K562 (cell line): ENCODE measurements around the gene MT1M. TPM values are rescaled to one million over a fixed set of nuclear protein-coding genes. Genes with fewer than 3 reads are reported as not detected.

ENCODE experiments used
- ATAC-seq: fragments of 200-7000 bp; cut with Tn5 transposase; 3 replicates; pipeline ENCODE4 v1.9.1; 2020; ENCODE audit warnings: moderate library complexity
- BruUV-seq: library from RNA; stranded (reverse); fragments of 400-500 nt; replicated peaks from 2 replicates; lab custom pipeline; 2021; lab: Mats Ljungman, UMichigan
- CTCF ChIA-PET: fragments of 300-600 bp; formaldehyde crosslinking; extraction: SDS; loops from one replicate; lab custom pipeline; 2021; ENCODE audit warnings: low intra/inter-chr PET ratio; lab: Yijun Ruan, JAX
- POLR2A ChIA-PET: fragments of 300-600, 350-650 bp; sonication (Branson Sonifier 250); formaldehyde crosslinking; extraction: SDS; loops from one replicate; lab custom pipeline; 2021; ENCODE audit warnings: antibody characterized with exemption, inconsistent platforms; lab: Yijun Ruan, JAX
- DNase-seq, 4 experiments: peaks; one replicate each; pipeline versions ENCODE4 v3.0.0 to v3.0.0-alpha.2; 2011 to 2018; ENCODE audit warnings: low spot score in 3 of 4, mixed read lengths in 3 of 4; ENCODE audit errors: extremely low read depth in 1 of 4
- FAIRE-seq: peaks from 2 replicates; lab custom pipeline; 2011; peaks lifted over from hg19 to GRCh38; lab: Jason Lieb, UNC
- H2AFZ ChIP-seq: 2 replicates; pipeline ENCODE4 v1.6.0; 2011; ENCODE audit warnings: low read depth, low read length, control low read depth, inconsistent platforms
- H3K27ac ChIP-seq: fragments of 200-600 bp; 3 replicates; pipeline ENCODE4 v1.8.0; 2011; ENCODE audit warnings: low read depth, mild to moderate bottlenecking, control low read depth, inconsistent platforms, low read length, moderate library complexity, mixed read lengths; ENCODE audit errors: extremely low read depth
- H3K27me3 ChIP-seq, 2 experiments: fragments of 300-600 bp in 1 of 2; 2 replicates in 1 of 2; 3 replicates in 1 of 2; pipeline versions ENCODE4 v1.6.0 to v1.8.0; 2011; ENCODE audit warnings: inconsistent platforms in 2 of 2, low read length in 2 of 2, mild to moderate bottlenecking in 1 of 2, mixed read lengths in 1 of 2, moderate library complexity in 1 of 2; ENCODE audit not compliant: control insufficient read depth in 2 of 2, insufficient read depth in 2 of 2
- H3K36me3 ChIP-seq: fragments of 300-600 bp; 3 replicates; pipeline ENCODE4 v1.8.0; 2011; ENCODE audit warnings: mild to moderate bottlenecking, low read length, inconsistent platforms; ENCODE audit not compliant: control insufficient read depth, insufficient read depth
- H3K4me1 ChIP-seq, 2 experiments: fragments of 200-600 bp in 1 of 2; replicated peaks in 1 of 2; 2 replicates in 1 of 2; 3 replicates in 1 of 2; pipeline versions ENCODE4 v1.5.1 to v1.8.0; 2011; ENCODE audit warnings: inconsistent platforms in 2 of 2, low read length in 2 of 2, mild to moderate bottlenecking in 1 of 2, mixed read lengths in 1 of 2, moderate library complexity in 1 of 2; ENCODE audit not compliant: control insufficient read depth in 2 of 2, insufficient read depth in 2 of 2
- H3K4me2 ChIP-seq: 2 replicates; pipeline ENCODE4 v1.6.1; 2011; ENCODE audit warnings: low read length, control low read depth, inconsistent platforms, mixed read lengths; ENCODE audit not compliant: insufficient read depth
- H3K4me3 ChIP-seq: fragments of 200-600 bp; sonication (generic), shearing (Covaris generic); 2 replicates; pipeline ENCODE4 v1.5.1; 2016; ENCODE audit warnings: control low read depth, inconsistent platforms
- H3K79me2 ChIP-seq: fragments of 200-600 bp; 3 replicates; pipeline ENCODE4 v1.8.0; 2011; ENCODE audit warnings: low read length, inconsistent platforms; ENCODE audit not compliant: control insufficient read depth, insufficient read depth
- H3K9ac ChIP-seq, 2 experiments: 2 replicates each; pipeline versions ENCODE4 v1.6.0 to v1.6.1; 2011; ENCODE audit warnings: low read depth in 2 of 2, low read length in 2 of 2, control low read depth in 1 of 2, inconsistent platforms in 1 of 2, mild to moderate bottlenecking in 1 of 2, mixed read lengths in 1 of 2; ENCODE audit not compliant: insufficient read depth in 1 of 2
- H3K9me1 ChIP-seq: one replicate; pipeline ENCODE4 v1.6.0; 2011; ENCODE audit warnings: inconsistent platforms, mild to moderate bottlenecking, low read length, moderate library complexity; ENCODE audit not compliant: control insufficient read depth, insufficient read depth
- H3K9me3 ChIP-seq: replicated peaks from 2 replicates; pipeline ENCODE4 v1.5.1; 2011; ENCODE audit warnings: low read depth, low read length, inconsistent platforms; ENCODE audit not compliant: control insufficient read depth, insufficient read depth
- H4K20me1 ChIP-seq: replicated peaks from 2 replicates; pipeline ENCODE4 v1.6.1; 2011; ENCODE audit warnings: low read length, inconsistent platforms, mixed read lengths; ENCODE audit not compliant: control insufficient read depth, insufficient read depth
- BRD4 ChIP-seq: fragments of 200-600 bp; sonication (generic); IDR thresholded peaks from 2 replicates; pipeline ENCODE4 v1.6.1; 2017; ENCODE audit warnings: inconsistent platforms
- EWSR1 ChIP-seq: fragments of 450-650 bp; IDR thresholded peaks from 2 replicates; pipeline ENCODE4 v1.6.1; 2018; ENCODE audit warnings: borderline replicate concordance, mild to moderate bottlenecking, low read depth, moderate library complexity; ENCODE audit not compliant: partially characterized antibody
- EZH2 ChIP-seq: IDR thresholded peaks from 2 replicates; pipeline ENCODE4 v1.6.1; 2012; ENCODE audit warnings: low read depth, mild to moderate bottlenecking, inconsistent platforms, low read length, borderline replicate concordance
- JUND ChIP-seq, 2 experiments: IDR thresholded peaks; 2 replicates in 1 of 2; 3 replicates in 1 of 2; pipeline ENCODE4 v1.6.1; 2011; ENCODE audit warnings: borderline replicate concordance in 2 of 2, low read depth in 2 of 2, low read length in 2 of 2, improper control_type of control experiment in 1 of 2, missing biosample characterization in 1 of 2, missing genetic modification characterization in 1 of 2, missing genetic modification reagents in 1 of 2
- MBD2 ChIP-seq: sonication (generic); IDR thresholded peaks from 2 replicates; pipeline ENCODE4 v1.6.1; 2016; ENCODE audit warnings: low read depth, borderline replicate concordance
- NR2C2 ChIP-seq, 2 experiments: fragments of 200-800 bp in 1 of 2; sonication (Bioruptor generic) in 1 of 2; sonication (generic) in 1 of 2; formaldehyde crosslinking in 1 of 2; IDR thresholded peaks; 2 replicates each; pipeline versions ENCODE4 v1.6.1 to v1.8.0; 2016 to 2022; ENCODE audit warnings: mild to moderate bottlenecking in 1 of 2, missing compliant biosample characterization in 1 of 2, missing genetic modification characterization in 1 of 2, missing genetic modification reagents in 1 of 2
- NRF1 ChIP-seq, 2 experiments: fragments of 450-650 bp; IDR thresholded peaks in 1 of 2; conservative IDR thresholded peaks in 1 of 2; 2 replicates each; pipeline ENCODE4 v1.6.1; 2014; ENCODE audit warnings: mild to moderate bottlenecking in 2 of 2
- PCBP2 ChIP-seq: fragments of 200-400 bp; formaldehyde crosslinking; IDR thresholded peaks from 2 replicates; pipeline ENCODE4 v1.6.1; 2018; ENCODE audit warnings: low read length, low read depth, mild to moderate bottlenecking, moderate library complexity; ENCODE audit not compliant: poor library complexity, severe bottlenecking
- PHB2 ChIP-seq: fragments of 450-650 bp; IDR thresholded peaks from 2 replicates; pipeline ENCODE4 v1.6.1; 2017; ENCODE audit warnings: low read depth
- POLR2H ChIP-seq: IDR thresholded peaks from 2 replicates; pipeline ENCODE4 v1.6.1; 2016; ENCODE audit warnings: missing genetic modification characterization, low read depth, mild to moderate bottlenecking, control low read depth, missing compliant biosample characterization, moderate library complexity
- PPARD ChIP-seq: fragments of 250-450 bp; sonication (Bioruptor Pico); IDR thresholded peaks from 2 replicates; pipeline ENCODE4 v1.8.0; 2022; ENCODE audit warnings: inconsistent platforms, mild to moderate bottlenecking, moderate library complexity
- RNF2 ChIP-seq: sonication (generic); IDR thresholded peaks from 2 replicates; pipeline ENCODE4 v1.6.1; 2016
- SP1 ChIP-seq: sonication (generic); formaldehyde crosslinking; IDR thresholded peaks from 2 replicates; pipeline ENCODE4 v1.8.1; 2022; ENCODE audit warnings: mild to moderate bottlenecking, missing genetic modification reagents
- TEAD2 ChIP-seq: fragments of 450-650 bp; IDR thresholded peaks from 2 replicates; pipeline ENCODE4 v1.6.1; 2016; ENCODE audit warnings: missing genetic modification characterization, control low read depth, missing compliant biosample characterization
- ZBTB1 ChIP-seq: sonication (generic); formaldehyde crosslinking; IDR thresholded peaks from 2 replicates; pipeline ENCODE4 v1.8.1; 2023; ENCODE audit warnings: missing genetic modification reagents, low read depth, mild to moderate bottlenecking, borderline replicate concordance
- WGBS: fragments of 100-300 bp; shearing (Covaris generic); methylation state at CpG from one replicate; pipeline ENCODE4 v1.1.6; 2016; ENCODE audit warnings: low coverage, mixed read lengths; ENCODE audit not compliant: insufficient coverage; ENCODE audit errors: missing lambda C conversion rate; 5-methylcytosine and 5-hydroxymethylcytosine counted together
- in situ Hi-C: fragments of 300-500 bp; cut with MboI; formaldehyde crosslinking; loops from 4 replicates; pipeline ENCODE4 v1.15.0; 2018; ENCODE audit warnings: inconsistent platforms, mixed read lengths
- intact Hi-C: fragments of 100-400 bp; cut with micrococcal nuclease; formaldehyde crosslinking; loops from 2 replicates; pipeline ENCODE4 v1.14.2; 2022
- polyA plus RNA-seq, 8 experiments: library from polyadenylated mRNA; depleted of rRNA in 4 of 8; stranded (reverse) in 5 of 8; unstranded in 3 of 8; fragments of >200 nt; fragmentation: Nextera tagmentation in 2 of 8; fragmentation: Illumina TruSeq in 1 of 8; extraction: Ambion mirVana in 2 of 8; extraction: Trizol in 1 of 8; gene quantifications; 2 replicates each; pipeline versions ENCODE4 v1.2.1 to v1.2.3, GENCODE V29; 2011 to 2014; ENCODE audit warnings: inconsistent platforms in 1 of 8, missing spikeins in 1 of 8
- total RNA-seq, 7 experiments: library from RNA; depleted of rRNA in 6 of 7; stranded (reverse); fragments of >200 nt in 6 of 7; fragmentation: Illumina TruSeq in 2 of 7; extraction: Trizol in 2 of 7; gene quantifications; 2 replicates each; pipeline versions ENCODE4 v1.2.1 to v1.2.3, GENCODE V29; 2011 to 2021; ENCODE audit warnings: low replicate concordance in 1 of 7
- TF ChIP-seq, protein P1 (sequence below), 2 experiments: fragments of 450-650 bp; IDR thresholded peaks; 2 replicates each; pipeline ENCODE4 v1.6.1; 2018; ENCODE audit warnings: mild to moderate bottlenecking in 2 of 2, low read depth in 1 of 2; ENCODE audit not compliant: partially characterized antibody in 2 of 2

MT1M gene
- total and polyA plus RNA-seq, 9 of the 15 experiments (the other 6 are each of a cell fraction or from before 2014, with no cell fraction given), result not detected

DNA sequence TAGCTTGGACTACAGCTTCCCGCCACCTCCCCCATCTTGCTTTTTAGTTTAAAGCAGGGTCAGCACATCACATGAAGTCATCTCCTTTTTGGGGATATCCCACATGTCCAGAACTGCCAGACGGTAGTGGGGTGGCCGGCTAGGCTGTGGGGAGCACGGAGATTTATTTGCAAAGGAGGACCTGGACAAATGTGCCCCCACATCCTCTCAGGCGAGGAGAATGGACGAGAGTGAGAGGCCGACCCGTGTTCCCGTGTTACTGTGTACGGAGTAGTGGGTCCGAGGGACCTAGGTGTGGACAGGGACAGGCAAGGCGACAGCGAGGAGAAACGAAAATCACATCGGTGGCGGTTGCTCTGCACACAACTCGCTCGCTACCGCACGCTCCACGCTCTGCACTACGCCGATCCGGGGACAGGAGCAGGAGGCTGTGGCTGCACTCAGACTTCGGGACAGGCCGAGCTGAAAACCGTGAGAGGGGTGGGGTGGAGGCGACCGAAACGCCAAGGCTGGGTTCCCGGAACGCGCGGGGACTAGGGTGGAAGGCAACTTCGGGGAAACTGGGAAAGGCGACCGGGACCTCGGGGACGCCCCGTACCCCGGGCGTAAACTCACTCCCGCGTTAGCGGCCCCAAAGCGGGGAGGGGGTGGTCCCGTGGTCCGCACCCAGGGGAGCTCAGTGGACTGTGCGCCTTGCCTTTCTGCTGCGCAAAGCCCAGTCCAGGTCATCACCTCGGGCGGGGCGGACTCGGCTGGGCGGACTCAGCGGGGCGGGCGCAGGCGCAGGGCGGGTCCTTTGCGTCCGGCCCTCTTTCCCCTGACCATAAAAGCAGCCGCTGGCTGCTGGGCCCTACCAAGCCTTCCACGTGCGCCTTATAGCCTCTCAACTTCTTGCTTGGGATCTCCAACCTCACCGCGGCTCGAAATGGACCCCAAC, 5.6 kb downstream of the MT1M start, which contains the start of gene MT1A:
MT1A (plus strand) TSS at position 853 of the 937 bp plus-strand sequence; CDS start at position 926, 73 bp downstream.
- ATAC-seq, result peak; percentile 83
- ChIA-PET POLR2A (no interaction called here), CTCF (no interaction called here)
- no peak within 1 kb of the TSS for H3K4me2 ChIP-seq
- H3K4me3 ChIP-seq, result no peak within 1 kb of the TSS
- 0 out of 2 replicates have a peak, but pooled peaks cover 4% of the 10 kb centered on the region for H4K20me1 ChIP-seq
- no peak within 1 kb of the TSS for H2AFZ ChIP-seq
- no peak within 1 kb of the TSS for H3K27ac ChIP-seq
- H3K9ac ChIP-seq, result peak within 1 kb of the TSS in 1 of 2 experiments; percentile 26; a peak in 1 of 4 replicates
- intact Hi-C loops, result no loop called here
- H3K36me3 ChIP-seq, result no peaks in the 10 kb centered on the region
- BruUV-seq, result no TSS peak
- TF ChIP-seq EWSR1 (no peak), MBD2 (no peak), SP1 (CRISPR knock-in tag) (no peak), ZBTB1 (CRISPR knock-in tag) (no peak), PPARD (CRISPR knock-in tag) (no peak), BRD4 (no peak), TEAD2 (tag) (no peak), NR2C2 (CRISPR knock-in tag; IDR thresholded peaks at IDR 0.05) (no peak), NR2C2 (tag; IDR thresholded peaks at IDR 0.05) (no peak), EZH2 (0 out of 2 replicates have a peak, but pooled peaks have one; percentile 20), NRF1 (conservative IDR thresholded peaks at IDR 0.05 in 1 of 2, IDR thresholded peaks at IDR 0.05 in 1 of 2) (peak; percentile 89 to 91), PHB2 (no peak), JUND (IDR thresholded peaks at IDR 0.05; ENCODE audit: borderline replicate concordance, low read depth, low read length) (no peak), JUND (tag; IDR thresholded peaks at IDR 0.05; ENCODE audit: borderline replicate concordance, low read depth, low read length) (no peak), POLR2H (tag) (no peak), RNF2 (no peak), PCBP2 (no peak)
- TF ChIP-seq, protein P1, sequence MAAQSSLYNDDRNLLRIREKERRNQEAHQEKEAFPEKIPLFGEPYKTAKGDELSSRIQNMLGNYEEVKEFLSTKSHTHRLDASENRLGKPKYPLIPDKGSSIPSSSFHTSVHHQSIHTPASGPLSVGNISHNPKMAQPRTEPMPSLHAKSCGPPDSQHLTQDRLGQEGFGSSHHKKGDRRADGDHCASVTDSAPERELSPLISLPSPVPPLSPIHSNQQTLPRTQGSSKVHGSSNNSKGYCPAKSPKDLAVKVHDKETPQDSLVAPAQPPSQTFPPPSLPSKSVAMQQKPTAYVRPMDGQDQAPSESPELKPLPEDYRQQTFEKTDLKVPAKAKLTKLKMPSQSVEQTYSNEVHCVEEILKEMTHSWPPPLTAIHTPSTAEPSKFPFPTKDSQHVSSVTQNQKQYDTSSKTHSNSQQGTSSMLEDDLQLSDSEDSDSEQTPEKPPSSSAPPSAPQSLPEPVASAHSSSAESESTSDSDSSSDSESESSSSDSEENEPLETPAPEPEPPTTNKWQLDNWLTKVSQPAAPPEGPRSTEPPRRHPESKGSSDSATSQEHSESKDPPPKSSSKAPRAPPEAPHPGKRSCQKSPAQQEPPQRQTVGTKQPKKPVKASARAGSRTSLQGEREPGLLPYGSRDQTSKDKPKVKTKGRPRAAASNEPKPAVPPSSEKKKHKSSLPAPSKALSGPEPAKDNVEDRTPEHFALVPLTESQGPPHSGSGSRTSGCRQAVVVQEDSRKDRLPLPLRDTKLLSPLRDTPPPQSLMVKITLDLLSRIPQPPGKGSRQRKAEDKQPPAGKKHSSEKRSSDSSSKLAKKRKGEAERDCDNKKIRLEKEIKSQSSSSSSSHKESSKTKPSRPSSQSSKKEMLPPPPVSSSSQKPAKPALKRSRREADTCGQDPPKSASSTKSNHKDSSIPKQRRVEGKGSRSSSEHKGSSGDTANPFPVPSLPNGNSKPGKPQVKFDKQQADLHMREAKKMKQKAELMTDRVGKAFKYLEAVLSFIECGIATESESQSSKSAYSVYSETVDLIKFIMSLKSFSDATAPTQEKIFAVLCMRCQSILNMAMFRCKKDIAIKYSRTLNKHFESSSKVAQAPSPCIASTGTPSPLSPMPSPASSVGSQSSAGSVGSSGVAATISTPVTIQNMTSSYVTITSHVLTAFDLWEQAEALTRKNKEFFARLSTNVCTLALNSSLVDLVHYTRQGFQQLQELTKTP (IDR thresholded peaks at IDR 0.05; ENCODE audit: low read depth in 1 of 2, partially characterized antibody in 2 of 2), result no peak
- peaks cover 3 to 17% of the 10 kb centered on the region in 2 experiments; a peak in 3 of 5 replicates for H3K4me1 ChIP-seq
- no peaks in the 10 kb centered on the region for H3K9me1 ChIP-seq
- DNase-seq, result peak; percentile 32 to 66 (median 59)
- H3K79me2 ChIP-seq, result no peaks in the 10 kb centered on the region
- in situ Hi-C loops, result no loop called here
- FAIRE-seq, result no peak
- H3K9me3 ChIP-seq, result no peaks in the 10 kb centered on the region
- WGBS, result 5% methylated on average over 49 of the region's 68 CpGs
- peaks cover 39 to 69% of the 10 kb centered on the region in 2 experiments for H3K27me3 ChIP-seq
